Measurements from ENCODE around the gene MAGI2. TPM values are rescaled to one million over a fixed set of nuclear protein-coding genes. Genes with fewer than 3 reads are reported as not detected.

Gene MAGI2
- total RNA-seq, 1 experiment from 2014 or later, result 14.3 TPM

- H3K36me3 Mint-ChIP-seq (ENCODE audit: insufficient read depth in 1 of 3, low read depth in 3 of 3), result no peaks in the 10 kb centered on the region; a peak in 1 of 7 replicates
- H2BK120ac ChIP-seq (ENCODE audit: low read depth, low read length, poor library complexity, severe bottlenecking), result no peak overlapping the region
- H3K9ac ChIP-seq (ENCODE audit: extremely low read depth, insufficient read length, low read length), result no peak overlapping the region
- no peak for TF ChIP-seq CTCF (conservative IDR thresholded peaks at IDR 0.05)
- no peak overlapping the region for H2AK5ac ChIP-seq (ENCODE audit: insufficient read length, low read length)
- DNase-seq, result no peak
- H2BK12ac ChIP-seq (ENCODE audit: insufficient read length, low read depth, low read length), result no peak overlapping the region
- no peak overlapping the region for H4K5ac ChIP-seq (ENCODE audit: insufficient read length, low read depth, low read length)
- H3K27ac ChIP-seq (ENCODE audit: insufficient read length, low read depth, low read length), result no peak overlapping the region
- H3K56ac ChIP-seq (ENCODE audit: insufficient read length, low read depth, low read length), result no peak overlapping the region
- H3K14ac ChIP-seq (ENCODE audit: insufficient read depth, low read length), result no peak overlapping the region
- no peak overlapping the region for H3T11ph ChIP-seq (ENCODE audit: low read length)
- H3K27me3 Mint-ChIP-seq (ENCODE audit: low read depth), result no peaks in the 10 kb centered on the region
- no peak overlapping the region for H2BK15ac ChIP-seq (ENCODE audit: low read depth, low read length)
- H2BK20ac ChIP-seq (ENCODE audit: low read depth, low read length, poor library complexity, severe bottlenecking), result no peak overlapping the region
- no peak overlapping the region for H3K4me2 ChIP-seq (ENCODE audit: insufficient read depth, insufficient read length, low read length)
- no peaks in the 10 kb centered on the region for H3K79me1 ChIP-seq (ENCODE audit: insufficient read depth, low read depth, low read length, poor library complexity, severe bottlenecking)
- no peak overlapping the region for H3K4me3 Mint-ChIP-seq
- no CpG with 5 or more reads among the region's 5 CpGs for WGBS (ENCODE audit: extremely low coverage, insufficient read length, low lambda C conversion rate)
- H3K4ac ChIP-seq (ENCODE audit: low read depth, low read length), result no peak overlapping the region
- H2BK5ac ChIP-seq (ENCODE audit: insufficient read length, low read length), result no peak overlapping the region
- no peak overlapping the region for H4K8ac ChIP-seq (replicated peaks; ENCODE audit: insufficient read length, low read depth, low read length)
- no peak overlapping the region for H4K91ac ChIP-seq (ENCODE audit: insufficient read length, low read depth, low read length)
- H3K9me3 ChIP-seq (ENCODE audit: control insufficient read depth, low read depth, low read length), result no peaks in the 10 kb centered on the region
- no peak overlapping the region for H3K27ac Mint-ChIP-seq
- no peaks in the 10 kb centered on the region for H3K23me2 ChIP-seq (ENCODE audit: insufficient read length, low read depth, low read length, poor library complexity, severe bottlenecking)
- H3K4me1 Mint-ChIP-seq, result no peaks in the 10 kb centered on the region
- no peaks in the 10 kb centered on the region for H3K27me3 ChIP-seq (ENCODE audit: insufficient read depth, low read length)
- H3K23ac ChIP-seq (ENCODE audit: insufficient read length, low read depth, low read length), result no peak overlapping the region
- no peaks in the 10 kb centered on the region for H4K20me1 ChIP-seq (ENCODE audit: control insufficient read depth, insufficient read depth, insufficient read length)
- no peaks in the 10 kb centered on the region; a peak in 2 of 5 replicates for H3K9me3 Mint-ChIP-seq
- no peaks in the 10 kb centered on the region for H3K79me2 ChIP-seq (ENCODE audit: insufficient read depth, low read length)
- H2AFZ ChIP-seq (ENCODE audit: low read length), result no peak overlapping the region
- no peaks in the 10 kb centered on the region for H3K4me1 ChIP-seq (ENCODE audit: insufficient read depth, low read length)
- H3K18ac ChIP-seq (ENCODE audit: insufficient read length, low read depth, low read length), result no peak overlapping the region
Observed at GRCh38 chr7:78296644-78297371, 1156.7 kb downstream of the MAGI2 start.
